ENCODE data around the gene MRPL27.

The MRPL27 gene

DNA sequence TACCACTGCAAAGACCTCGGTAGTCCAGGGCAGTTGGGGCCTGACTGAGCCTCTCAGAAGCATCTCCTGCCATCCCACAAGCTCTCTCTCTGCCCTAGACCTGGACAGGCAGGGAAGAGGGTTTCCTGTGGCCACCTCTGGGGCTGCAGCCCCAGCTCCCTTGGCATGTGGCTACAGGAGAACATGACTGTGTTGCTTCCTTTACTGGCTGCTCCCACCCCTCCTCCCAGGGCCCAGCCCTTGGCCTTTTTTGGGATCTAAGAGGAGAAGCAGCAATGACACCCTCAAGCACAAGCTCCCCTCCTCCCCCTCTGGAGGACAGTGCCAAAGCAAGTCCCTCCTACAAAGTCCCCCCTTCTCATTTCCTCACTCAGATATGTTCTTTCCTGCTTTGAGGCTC, 5.6 kb downstream of the MRPL27 start:
- H3K27ac ChIP-seq (ENCODE audit: low read depth, low read length), result no peak overlapping the region
- H3K4me1 ChIP-seq (ENCODE audit: control insufficient read depth, insufficient read depth, low read length), result peaks cover 35% of the 10 kb centered on the region
- peaks cover 64% of the 10 kb centered on the region for H3K36me3 ChIP-seq (ENCODE audit: control insufficient read depth, insufficient read depth, low read length)
- no peak overlapping the region for H3K9ac ChIP-seq (ENCODE audit: low read length)
- H3K27me3 ChIP-seq (ENCODE audit: control insufficient read depth, insufficient read depth, low read length), result no peaks in the 10 kb centered on the region
- no peaks in the 10 kb centered on the region for H3K9me3 ChIP-seq (ENCODE audit: control insufficient read depth, insufficient read depth, low read depth, low read length)
- H3K4me3 ChIP-seq (ENCODE audit: low read depth, low read length), result no peak overlapping the region

DNA sequence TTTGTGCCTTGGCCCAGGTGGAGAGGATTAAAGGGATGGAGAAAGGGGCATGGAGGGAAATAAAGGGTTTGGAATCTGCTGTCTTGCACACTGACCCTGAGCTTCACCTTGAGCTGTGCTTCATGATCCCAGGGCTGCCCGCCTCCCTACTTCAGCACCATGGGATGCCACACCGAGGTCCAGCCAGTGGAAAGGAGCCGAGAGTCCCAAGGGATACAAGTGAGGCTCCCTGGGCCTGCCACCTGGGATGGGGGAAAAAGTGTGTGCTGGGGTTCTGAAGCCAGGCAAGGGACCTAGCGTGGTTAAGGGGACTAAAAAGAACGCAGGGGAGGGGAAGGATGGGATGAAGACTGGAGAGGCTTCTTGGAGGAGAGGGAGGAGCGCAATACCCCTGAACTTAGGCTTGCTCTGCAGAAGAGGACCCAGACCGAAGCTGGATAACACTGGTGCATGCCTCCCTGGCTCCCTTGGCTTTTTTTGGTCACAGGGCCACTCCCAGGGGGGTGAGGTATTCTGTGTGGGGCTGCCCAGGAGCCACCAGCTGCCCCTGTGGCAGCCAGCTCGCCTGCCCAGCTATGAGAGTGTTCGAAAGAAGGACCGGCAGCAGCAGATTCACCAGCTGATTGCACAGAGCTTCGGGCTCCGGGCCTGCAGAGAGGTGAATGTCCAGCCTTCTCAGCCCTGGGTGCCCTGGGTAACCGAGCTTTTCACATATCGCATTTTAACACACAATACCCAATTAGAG, 7.2 kb downstream of the MRPL27 start:
- Histone ChIP-seq H3K36me3 (ENCODE audit: control insufficient read depth, insufficient read depth, low read length) (peaks cover 54% of the 10 kb centered on the region), H3K4me3 (ENCODE audit: low read depth, low read length) (no peak overlapping the region), H3K9me3 (ENCODE audit: control insufficient read depth, insufficient read depth, low read depth, low read length) (no peaks in the 10 kb centered on the region), H3K27ac (ENCODE audit: low read depth, low read length) (no peak overlapping the region), H3K27me3 (ENCODE audit: control insufficient read depth, insufficient read depth, low read length) (no peaks in the 10 kb centered on the region), H3K4me1 (ENCODE audit: control insufficient read depth, insufficient read depth, low read length) (peaks cover 33% of the 10 kb centered on the region), H3K9ac (ENCODE audit: low read length) (no peak overlapping the region)

DNA sequence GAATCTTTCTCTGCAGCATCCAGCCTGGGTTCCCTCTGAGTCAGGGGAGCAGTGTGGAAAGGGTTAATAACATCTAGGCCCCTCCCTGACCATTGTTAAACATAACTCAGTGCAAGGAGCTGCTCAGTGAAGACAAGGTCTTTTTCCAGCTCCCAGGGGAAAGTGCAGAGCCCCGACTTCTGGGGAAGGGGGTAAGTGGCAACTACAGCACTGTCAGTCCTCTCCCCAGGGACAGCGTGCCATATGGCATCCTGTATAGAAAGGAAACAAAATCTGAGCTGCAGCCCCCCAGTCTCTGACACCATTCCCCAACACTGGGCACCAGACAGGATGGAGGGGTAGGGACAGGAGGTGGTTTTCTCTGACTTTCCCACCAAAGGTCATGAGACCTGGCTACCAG, 7.8 kb downstream of the MRPL27 start:
- Histone ChIP-seq H3K27ac (ENCODE audit: low read depth, low read length) (no peak overlapping the region), H3K9ac (ENCODE audit: low read length) (no peak overlapping the region), H3K27me3 (ENCODE audit: control insufficient read depth, insufficient read depth, low read length) (no peaks in the 10 kb centered on the region), H3K4me1 (ENCODE audit: control insufficient read depth, insufficient read depth, low read length) (peaks cover 33% of the 10 kb centered on the region), H3K4me3 (ENCODE audit: low read depth, low read length) (no peak overlapping the region), H3K36me3 (ENCODE audit: control insufficient read depth, insufficient read depth, low read length) (peaks cover 51% of the 10 kb centered on the region), H3K9me3 (ENCODE audit: control insufficient read depth, insufficient read depth, low read depth, low read length) (no peaks in the 10 kb centered on the region)

DNA sequence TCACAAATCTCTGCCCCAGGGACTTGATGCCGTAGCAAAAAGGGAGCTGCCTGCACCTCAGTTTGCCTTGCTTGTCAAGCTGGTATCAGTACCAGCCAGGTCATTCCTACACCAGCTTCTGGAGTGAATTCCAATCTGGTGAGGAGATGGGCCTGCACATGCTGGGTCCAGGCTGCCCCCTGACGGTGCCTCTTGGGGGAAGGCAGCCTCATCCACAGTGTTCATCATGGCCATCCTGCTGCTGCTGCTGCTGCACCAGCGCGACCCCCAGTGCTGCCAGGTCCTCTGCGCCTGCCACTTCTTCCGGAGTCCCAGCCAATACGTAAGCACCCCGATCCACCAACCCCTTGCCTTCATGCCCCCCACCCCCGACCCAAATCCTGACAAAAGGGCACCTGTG, 8.3 kb downstream of the MRPL27 start:
- H3K4me1 ChIP-seq (ENCODE audit: control insufficient read depth, insufficient read depth, low read length), result peaks cover 33% of the 10 kb centered on the region
- H3K36me3 ChIP-seq (ENCODE audit: control insufficient read depth, insufficient read depth, low read length), result peaks cover 51% of the 10 kb centered on the region
- H3K4me3 ChIP-seq (ENCODE audit: low read depth, low read length), result no peak overlapping the region
- H3K9me3 ChIP-seq (ENCODE audit: control insufficient read depth, insufficient read depth, low read depth, low read length), result no peaks in the 10 kb centered on the region
- H3K27me3 ChIP-seq (ENCODE audit: control insufficient read depth, insufficient read depth, low read length), result no peaks in the 10 kb centered on the region
- H3K9ac ChIP-seq (ENCODE audit: low read length), result no peak overlapping the region
- no peak overlapping the region for H3K27ac ChIP-seq (ENCODE audit: low read depth, low read length)

DNA sequence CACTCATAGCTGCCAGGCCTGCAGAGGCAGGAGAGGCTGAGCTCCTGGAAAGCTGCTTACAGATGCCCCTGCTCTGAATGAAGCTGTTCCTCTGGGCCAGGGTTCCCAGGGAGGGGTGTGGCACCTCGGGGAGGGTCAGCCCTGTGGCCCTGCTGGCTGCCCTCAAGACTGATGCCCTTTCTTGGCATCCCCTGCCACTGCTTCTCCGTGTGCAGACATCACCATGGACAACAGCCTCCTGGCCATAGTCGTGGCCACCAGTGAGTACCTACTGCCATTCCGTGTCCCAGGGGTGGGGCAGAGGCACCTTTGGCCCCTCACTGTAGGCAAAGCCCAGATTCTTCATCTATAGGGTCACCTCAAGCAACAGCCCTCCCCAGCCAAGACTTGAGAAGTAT, 8.9 kb downstream of the MRPL27 start:
- Histone ChIP-seq H3K27me3 (ENCODE audit: control insufficient read depth, insufficient read depth, low read length) (no peaks in the 10 kb centered on the region), H3K27ac (ENCODE audit: low read depth, low read length) (no peak overlapping the region), H3K36me3 (ENCODE audit: control insufficient read depth, insufficient read depth, low read length) (peaks cover 51% of the 10 kb centered on the region), H3K4me1 (ENCODE audit: control insufficient read depth, insufficient read depth, low read length) (peaks cover 33% of the 10 kb centered on the region), H3K9ac (ENCODE audit: low read length) (no peak overlapping the region), H3K9me3 (ENCODE audit: control insufficient read depth, insufficient read depth, low read depth, low read length) (no peaks in the 10 kb centered on the region), H3K4me3 (ENCODE audit: low read depth, low read length) (no peak overlapping the region; the same call in 1 of the 2 replicates)

DNA sequence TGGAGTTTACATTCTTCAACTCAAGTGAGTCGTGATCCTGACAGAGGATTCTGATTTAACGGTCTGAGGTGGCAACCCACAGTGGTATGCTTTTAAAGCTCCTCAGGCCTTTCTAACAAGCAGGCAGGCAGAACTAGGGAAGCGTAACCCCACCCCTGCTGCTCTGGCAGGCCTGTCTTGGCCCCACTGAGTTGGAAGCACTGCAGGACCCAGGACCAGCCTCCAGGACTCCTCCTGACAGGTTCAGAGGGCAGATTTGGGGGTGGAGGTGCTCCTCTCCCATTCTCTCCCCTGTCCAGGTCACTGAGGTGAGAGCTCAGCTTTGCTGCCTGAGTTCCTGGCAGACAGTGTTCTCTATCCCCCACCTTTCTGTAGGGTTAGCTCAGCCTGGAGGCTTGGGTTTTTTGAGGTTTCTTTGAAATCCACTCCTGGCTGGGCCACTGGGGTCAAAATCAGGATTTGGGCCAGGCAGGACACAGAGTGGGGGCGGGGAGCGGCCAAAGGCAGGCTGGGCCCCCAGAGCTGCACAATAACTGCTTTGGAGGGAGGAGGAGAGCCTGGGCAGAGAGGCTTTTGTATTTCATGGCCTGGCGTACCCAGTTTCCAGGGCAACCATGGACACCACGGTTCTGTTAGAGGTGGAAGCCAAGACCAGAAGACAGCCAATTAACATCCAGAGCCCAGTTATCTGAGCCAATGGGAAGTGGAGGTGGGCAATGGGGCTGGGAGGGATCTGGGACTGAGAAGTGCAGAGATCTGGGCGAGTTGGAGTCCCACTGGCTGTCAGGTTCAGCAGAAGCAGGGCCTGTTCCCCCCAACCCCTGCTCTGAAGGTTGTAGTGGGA, 9.5 kb downstream of the MRPL27 start:
- H3K27me3 ChIP-seq (ENCODE audit: control insufficient read depth, insufficient read depth, low read length), result no peaks in the 10 kb centered on the region
- peaks cover 33% of the 10 kb centered on the region for H3K4me1 ChIP-seq (ENCODE audit: control insufficient read depth, insufficient read depth, low read length)
- no peak overlapping the region for H3K27ac ChIP-seq (ENCODE audit: low read depth, low read length)
- H3K9ac ChIP-seq (ENCODE audit: low read length), result no peak overlapping the region
- H3K36me3 ChIP-seq (ENCODE audit: control insufficient read depth, insufficient read depth, low read length), result peaks cover 51% of the 10 kb centered on the region
- H3K9me3 ChIP-seq (ENCODE audit: control insufficient read depth, insufficient read depth, low read depth, low read length), result no peaks in the 10 kb centered on the region
- H3K4me3 ChIP-seq (ENCODE audit: low read depth, low read length), result no peak overlapping the region; the same call in 1 of the 2 replicates

DNA sequence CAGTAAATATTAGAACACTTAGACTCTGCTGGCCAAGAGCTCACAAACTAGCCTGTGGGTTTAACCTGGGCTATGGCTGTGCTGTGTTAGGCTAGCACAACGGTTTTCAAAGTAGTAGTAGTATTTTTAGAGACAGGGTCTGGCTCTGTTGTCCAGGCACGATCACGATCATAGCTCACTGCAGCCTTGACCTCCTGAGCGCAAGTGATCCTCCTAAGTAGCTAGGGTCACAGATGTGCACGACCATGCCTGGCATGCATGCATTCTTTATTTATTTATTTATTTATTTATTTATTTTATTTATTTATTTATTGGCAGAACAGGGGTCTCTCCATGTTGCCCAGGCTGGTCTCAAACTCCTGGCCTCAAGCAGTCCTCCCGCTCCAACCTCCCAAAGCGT, 10.3 kb downstream of the MRPL27 start:
- peaks cover 51% of the 10 kb centered on the region for H3K36me3 ChIP-seq (ENCODE audit: control insufficient read depth, insufficient read depth, low read length)
- H3K27me3 ChIP-seq (ENCODE audit: control insufficient read depth, insufficient read depth, low read length), result no peaks in the 10 kb centered on the region
- no peak overlapping the region for H3K9ac ChIP-seq (ENCODE audit: low read length)
- H3K27ac ChIP-seq (ENCODE audit: low read depth, low read length), result no peak overlapping the region
- no peak overlapping the region for H3K4me3 ChIP-seq (ENCODE audit: low read depth, low read length)
- H3K4me1 ChIP-seq (ENCODE audit: control insufficient read depth, insufficient read depth, low read length), result peaks cover 33% of the 10 kb centered on the region
- H3K9me3 ChIP-seq (ENCODE audit: control insufficient read depth, insufficient read depth, low read depth, low read length), result no peaks in the 10 kb centered on the region

DNA sequence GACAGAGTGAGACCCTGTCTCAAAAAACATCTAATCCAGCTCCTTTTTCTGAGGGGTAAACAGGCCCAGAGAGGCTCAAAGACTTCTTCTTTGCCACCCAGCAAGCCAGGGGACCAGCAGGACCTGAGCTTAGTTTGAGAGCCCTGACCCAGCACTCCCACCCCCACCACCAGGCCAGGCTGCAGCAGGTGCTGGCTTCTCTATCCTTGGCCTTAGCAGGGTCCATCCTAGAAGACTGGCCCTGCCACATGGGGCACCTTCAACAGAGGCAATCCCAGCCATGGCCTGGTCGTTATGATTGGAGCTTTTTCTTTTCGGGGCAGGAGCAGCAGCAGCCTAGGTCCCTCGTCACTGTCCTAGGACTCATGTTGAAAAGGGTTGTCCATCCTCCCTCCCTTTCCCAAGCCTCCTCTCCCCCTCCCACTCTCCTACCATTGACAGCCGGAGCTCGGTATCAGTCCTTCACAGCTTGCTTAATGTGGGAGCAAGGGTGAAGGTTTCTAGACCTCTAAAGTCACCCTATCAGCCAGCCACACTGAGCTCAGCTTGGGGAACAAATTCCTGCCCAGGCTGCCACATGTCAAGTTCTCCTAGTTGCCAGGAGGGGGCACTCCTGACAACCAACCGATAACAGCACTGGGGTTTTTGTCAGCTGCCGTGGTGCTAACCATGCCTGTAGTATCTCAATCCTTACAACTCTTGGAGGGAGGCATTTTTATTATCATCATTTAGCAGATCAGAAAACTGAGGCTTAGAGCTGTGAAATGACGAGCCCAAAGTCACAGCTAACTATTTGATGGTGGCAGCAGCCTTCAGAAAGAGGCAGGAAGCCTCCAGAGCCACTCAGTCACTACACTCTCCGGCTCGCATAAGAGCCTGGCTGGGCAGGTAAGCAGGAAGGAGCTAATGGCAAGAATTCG, 11.2 kb downstream of the MRPL27 start:
- no peak overlapping the region for H3K27ac ChIP-seq (ENCODE audit: low read depth, low read length)
- no peaks in the 10 kb centered on the region for H3K27me3 ChIP-seq (ENCODE audit: control insufficient read depth, insufficient read depth, low read length)
- no peaks in the 10 kb centered on the region for H3K9me3 ChIP-seq (ENCODE audit: control insufficient read depth, insufficient read depth, low read depth, low read length)
- no peak overlapping the region for H3K9ac ChIP-seq (ENCODE audit: low read length)
- H3K36me3 ChIP-seq (ENCODE audit: control insufficient read depth, insufficient read depth, low read length), result peaks cover 48% of the 10 kb centered on the region
- peaks cover 33% of the 10 kb centered on the region for H3K4me1 ChIP-seq (ENCODE audit: control insufficient read depth, insufficient read depth, low read length)
- H3K4me3 ChIP-seq (ENCODE audit: low read depth, low read length), result no peak overlapping the region

DNA sequence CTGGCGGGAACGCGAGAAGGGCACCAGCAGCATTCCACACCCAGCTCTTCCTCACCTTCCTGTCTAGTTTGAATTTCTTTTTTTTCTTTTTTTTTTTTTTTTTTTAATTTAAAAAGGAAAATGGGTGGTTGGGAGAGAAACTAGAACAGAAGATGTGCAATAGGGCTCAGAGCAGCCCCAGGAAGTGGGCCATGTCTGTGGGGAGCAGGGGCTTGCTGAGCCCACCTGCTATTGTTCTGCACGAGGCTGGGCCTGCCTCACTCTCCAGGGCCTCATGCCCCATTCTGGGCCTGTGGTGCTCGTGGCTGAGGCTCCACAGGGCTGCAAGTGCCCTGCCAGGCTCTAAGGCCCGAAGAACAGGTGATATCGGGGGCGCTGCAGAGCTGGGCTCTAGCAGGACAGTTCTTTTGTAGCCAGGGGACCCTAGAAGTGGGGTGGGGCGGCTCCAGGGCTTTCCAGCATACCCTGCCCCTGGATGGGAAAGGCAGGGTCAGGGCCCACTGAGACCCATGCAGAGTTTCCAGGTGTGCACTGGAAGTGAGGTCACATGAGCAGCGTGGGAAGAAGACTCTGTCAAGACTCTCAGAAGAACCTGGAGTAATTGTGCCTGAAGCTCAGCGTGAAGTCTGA, 12.4 kb downstream of the MRPL27 start:
- Histone ChIP-seq H3K4me3 (ENCODE audit: low read depth, low read length) (no peak overlapping the region), H3K27ac (ENCODE audit: low read depth, low read length) (no peak overlapping the region), H3K27me3 (ENCODE audit: control insufficient read depth, insufficient read depth, low read length) (no peaks in the 10 kb centered on the region), H3K9me3 (ENCODE audit: control insufficient read depth, insufficient read depth, low read depth, low read length) (no peaks in the 10 kb centered on the region), H3K36me3 (ENCODE audit: control insufficient read depth, insufficient read depth, low read length) (peaks cover 49% of the 10 kb centered on the region), H3K4me1 (ENCODE audit: control insufficient read depth, insufficient read depth, low read length) (peaks cover 32% of the 10 kb centered on the region), H3K9ac (ENCODE audit: low read length) (no peak overlapping the region)

DNA sequence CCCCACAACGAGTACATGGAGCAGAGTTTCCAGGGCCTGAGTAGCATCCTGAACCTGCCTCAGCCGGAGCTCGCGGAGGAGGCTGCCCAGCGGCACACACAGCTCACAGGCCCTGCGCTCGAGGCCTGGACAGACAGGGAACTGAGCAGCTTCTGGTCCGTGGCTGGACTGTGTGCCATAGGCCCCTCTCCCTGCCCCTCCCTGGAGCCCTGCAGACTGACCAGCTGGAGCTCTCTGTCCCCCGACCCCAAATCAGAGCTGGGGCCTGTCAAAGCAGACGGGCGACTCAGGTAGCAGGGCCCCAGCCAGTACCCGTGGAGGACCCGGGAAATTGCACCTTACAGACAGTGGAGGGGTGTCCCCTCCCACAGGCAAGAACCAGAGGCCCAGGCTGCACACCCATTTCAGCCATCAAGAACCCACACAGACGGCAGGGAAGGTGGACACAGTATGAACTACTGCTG, 13.0 kb downstream of the MRPL27 start:
- H3K27ac ChIP-seq (ENCODE audit: low read depth, low read length), result no peak overlapping the region
- no peaks in the 10 kb centered on the region for H3K27me3 ChIP-seq (ENCODE audit: control insufficient read depth, insufficient read depth, low read length)
- no peaks in the 10 kb centered on the region for H3K9me3 ChIP-seq (ENCODE audit: control insufficient read depth, insufficient read depth, low read depth, low read length)
- peaks cover 52% of the 10 kb centered on the region for H3K36me3 ChIP-seq (ENCODE audit: control insufficient read depth, insufficient read depth, low read length)
- peaks cover 26% of the 10 kb centered on the region for H3K4me1 ChIP-seq (ENCODE audit: control insufficient read depth, insufficient read depth, low read length)
- no peak overlapping the region for H3K4me3 ChIP-seq (ENCODE audit: low read depth, low read length)
- no peak overlapping the region for H3K9ac ChIP-seq (ENCODE audit: low read length)
